Measurements from ENCODE around the gene PKP2. TPM values are rescaled to one million over a fixed set of nuclear protein-coding genes. Genes with fewer than 3 reads are reported as not detected.

PKP2 gene
- total RNA-seq, 3 donors from 2014 or later: 85.0 to 189 (median 147) TPM

DNA sequence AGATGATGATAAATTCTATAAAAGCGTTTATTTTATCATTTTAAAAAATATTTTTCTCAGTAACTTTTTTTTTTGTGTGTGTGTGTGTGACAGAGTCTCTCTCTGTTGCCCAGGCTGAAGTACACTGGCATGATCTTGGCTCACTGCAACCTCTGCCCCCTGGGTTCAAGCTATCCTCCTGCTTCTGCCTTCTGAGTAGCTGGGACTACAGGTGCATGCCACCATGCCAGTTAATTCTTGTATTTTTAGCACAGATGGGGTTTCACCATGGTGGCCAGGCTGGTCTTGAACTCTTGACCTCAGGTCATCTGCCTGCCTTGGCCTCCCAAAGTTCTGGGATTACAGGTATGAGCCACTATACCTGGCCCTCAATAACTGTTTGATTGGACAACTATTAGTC lies 37.2 kb downstream of the PKP2 start:
- TF ChIP-seq, protein P1, sequence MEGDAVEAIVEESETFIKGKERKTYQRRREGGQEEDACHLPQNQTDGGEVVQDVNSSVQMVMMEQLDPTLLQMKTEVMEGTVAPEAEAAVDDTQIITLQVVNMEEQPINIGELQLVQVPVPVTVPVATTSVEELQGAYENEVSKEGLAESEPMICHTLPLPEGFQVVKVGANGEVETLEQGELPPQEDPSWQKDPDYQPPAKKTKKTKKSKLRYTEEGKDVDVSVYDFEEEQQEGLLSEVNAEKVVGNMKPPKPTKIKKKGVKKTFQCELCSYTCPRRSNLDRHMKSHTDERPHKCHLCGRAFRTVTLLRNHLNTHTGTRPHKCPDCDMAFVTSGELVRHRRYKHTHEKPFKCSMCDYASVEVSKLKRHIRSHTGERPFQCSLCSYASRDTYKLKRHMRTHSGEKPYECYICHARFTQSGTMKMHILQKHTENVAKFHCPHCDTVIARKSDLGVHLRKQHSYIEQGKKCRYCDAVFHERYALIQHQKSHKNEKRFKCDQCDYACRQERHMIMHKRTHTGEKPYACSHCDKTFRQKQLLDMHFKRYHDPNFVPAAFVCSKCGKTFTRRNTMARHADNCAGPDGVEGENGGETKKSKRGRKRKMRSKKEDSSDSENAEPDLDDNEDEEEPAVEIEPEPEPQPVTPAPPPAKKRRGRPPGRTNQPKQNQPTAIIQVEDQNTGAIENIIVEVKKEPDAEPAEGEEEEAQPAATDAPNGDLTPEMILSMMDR (IDR thresholded peaks at IDR 0.05): no peak
- DNase-seq (no peak), ATAC-seq (no peak)
- Histone ChIP-seq H3K4me1 (ENCODE audit: low read depth) (no peaks in the 10 kb centered on the region), H3K9me3 (no peaks in the 10 kb centered on the region), H3K4me3 (no peak overlapping the region), H3K36me3 (ENCODE audit: low read depth) (no peaks in the 10 kb centered on the region)
- intact Hi-C loops (cut with DNase I, micrococcal nuclease): no loop called here

DNA sequence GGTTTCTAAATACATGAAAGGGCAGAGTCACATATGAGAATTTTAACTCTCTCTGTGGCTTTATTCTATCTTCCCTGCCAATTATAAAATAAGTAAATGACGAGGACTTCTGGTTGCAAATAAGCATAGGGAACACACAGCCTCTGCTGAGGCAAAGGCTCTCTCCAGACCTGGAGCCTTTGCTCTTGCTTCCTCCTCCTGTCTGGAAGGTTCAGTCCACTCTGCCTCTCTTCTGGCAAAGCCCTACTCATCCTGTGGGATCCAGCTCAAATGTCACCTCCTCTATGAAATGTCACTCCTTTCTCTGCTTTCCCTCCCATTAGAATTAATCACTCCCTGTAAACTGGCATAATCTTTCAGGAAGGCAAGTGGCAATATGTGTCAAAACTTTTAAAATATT lies 41.9 kb downstream of the PKP2 start:
- no peak for ATAC-seq
- H3K36me3 ChIP-seq (ENCODE audit: low read depth): no peaks in the 10 kb centered on the region
- intact Hi-C loops (cut with DNase I, micrococcal nuclease): no loop called here
- TF ChIP-seq, protein P1 (IDR thresholded peaks at IDR 0.05): no peak
- no peak overlapping the region for H3K4me3 ChIP-seq
- no peak for DNase-seq
- H3K9me3 ChIP-seq: no peaks in the 10 kb centered on the region
- no peaks in the 10 kb centered on the region for H3K4me1 ChIP-seq (ENCODE audit: low read depth)

DNA sequence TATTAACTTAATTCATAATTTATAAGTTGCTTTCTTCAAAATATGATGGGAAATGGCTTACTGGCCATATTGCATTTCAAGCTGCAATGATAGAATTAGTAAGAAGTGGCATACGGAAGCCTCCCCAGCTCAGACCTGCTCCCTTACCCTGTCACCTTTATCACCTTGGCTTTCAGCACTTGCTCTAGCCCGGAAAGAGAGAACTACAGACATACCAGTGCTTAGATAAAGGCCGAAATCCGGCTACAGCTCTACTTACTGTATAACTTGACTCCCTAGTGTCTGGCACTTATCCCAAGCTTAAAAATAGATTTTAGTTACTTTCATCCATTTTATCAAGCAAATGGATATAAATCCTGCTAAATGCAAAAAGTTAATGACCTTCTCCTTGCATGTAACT lies 42.5 kb downstream of the PKP2 start:
- DNase-seq: no peak
- TF ChIP-seq, protein P1 (IDR thresholded peaks at IDR 0.05): no peak
- no peaks in the 10 kb centered on the region for H3K4me1 ChIP-seq (ENCODE audit: low read depth)
- H3K4me3 ChIP-seq: no peak overlapping the region
- H3K9me3 ChIP-seq: no peaks in the 10 kb centered on the region
- no peak for ATAC-seq
- intact Hi-C loops (cut with DNase I, micrococcal nuclease): no loop called here
- H3K36me3 ChIP-seq (ENCODE audit: low read depth): no peaks in the 10 kb centered on the region

DNA sequence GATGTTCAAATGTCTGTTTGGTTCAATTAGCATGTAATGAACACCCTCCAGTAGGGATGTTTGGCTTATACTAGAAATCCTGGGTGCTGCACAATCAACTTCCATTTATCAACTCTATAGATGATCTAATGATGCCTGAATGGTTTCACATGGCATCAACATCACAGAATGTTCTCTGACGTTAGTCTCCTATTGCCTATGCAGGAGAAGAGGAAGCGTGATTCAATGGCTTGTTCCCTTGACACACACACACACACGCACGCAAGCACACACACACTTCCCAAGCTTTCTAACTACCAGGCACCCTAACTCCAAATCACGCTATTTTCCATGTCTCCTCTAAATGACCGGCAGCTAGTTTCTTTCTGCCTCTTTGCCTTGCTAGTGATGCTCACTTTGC lies 49.3 kb downstream of the PKP2 start:
- ATAC-seq: no peak
- Histone ChIP-seq H3K4me3 (no peak overlapping the region), H3K9me3 (no peaks in the 10 kb centered on the region), H3K4me1 (ENCODE audit: low read depth) (no peaks in the 10 kb centered on the region), H3K36me3 (ENCODE audit: low read depth) (no peaks in the 10 kb centered on the region)
- intact Hi-C loops (cut with DNase I, micrococcal nuclease): no loop called here
- no peak for DNase-seq
- TF ChIP-seq, protein P1 (IDR thresholded peaks at IDR 0.05): no peak

DNA sequence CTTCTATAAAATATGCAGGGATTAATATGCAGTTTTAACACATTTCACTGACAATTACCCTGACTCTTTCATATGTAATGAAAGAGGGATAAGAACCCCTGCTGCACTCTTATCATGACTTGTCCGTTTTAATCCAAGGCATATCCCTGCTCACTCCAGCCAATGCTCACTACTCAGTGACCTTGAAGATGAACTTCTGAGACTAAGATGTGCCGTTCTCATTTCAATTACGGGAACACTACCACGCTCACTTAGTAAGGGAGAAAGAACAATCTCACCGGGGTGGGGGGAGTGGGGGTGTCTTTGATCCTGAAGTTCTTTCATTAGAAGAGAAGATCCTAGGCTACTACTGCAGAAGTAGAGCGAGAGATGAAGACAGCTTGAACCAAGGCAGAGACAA lies 50.5 kb downstream of the PKP2 start:
- DNase-seq: no peak
- TF ChIP-seq, protein P1 (IDR thresholded peaks at IDR 0.05): no peak
- no peaks in the 10 kb centered on the region for H3K36me3 ChIP-seq (ENCODE audit: low read depth)
- intact Hi-C loops (cut with DNase I, micrococcal nuclease): no loop called here
- no peak overlapping the region for H3K4me3 ChIP-seq
- no peaks in the 10 kb centered on the region for H3K9me3 ChIP-seq
- ATAC-seq: no peak
- no peaks in the 10 kb centered on the region for H3K4me1 ChIP-seq (ENCODE audit: low read depth)

DNA sequence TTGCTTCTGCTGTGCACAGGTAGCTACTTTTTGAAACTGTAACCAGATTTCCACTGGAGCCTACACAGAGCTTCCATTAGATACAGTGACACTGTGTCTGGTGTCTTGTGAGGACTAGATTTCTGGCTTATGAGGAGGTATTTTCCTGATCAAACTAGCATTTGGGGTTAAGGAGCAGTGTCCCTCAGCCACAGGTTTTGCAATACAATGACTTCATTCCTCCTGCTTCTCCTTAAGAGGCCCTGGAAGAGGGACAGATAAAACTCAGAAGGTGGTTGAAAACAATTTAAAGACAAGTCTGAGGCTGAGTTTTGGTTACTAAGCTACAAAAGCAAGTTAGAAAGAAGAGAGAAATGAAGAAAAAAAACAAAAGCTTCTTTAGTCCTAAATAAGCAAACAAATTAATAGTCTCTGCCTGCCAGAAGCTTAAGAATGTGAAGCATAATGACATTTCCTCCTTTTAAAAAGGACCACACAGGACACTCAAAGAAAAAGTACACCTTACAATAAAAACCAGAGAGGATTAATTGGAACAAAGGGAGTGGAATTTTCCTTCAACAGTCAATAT lies 53.0 kb downstream of the PKP2 start:
- TF ChIP-seq, protein P1 (IDR thresholded peaks at IDR 0.05): no peak
- no peak for DNase-seq
- intact Hi-C loops (cut with DNase I, micrococcal nuclease): no loop called here
- Histone ChIP-seq H3K4me1 (ENCODE audit: low read depth) (no peaks in the 10 kb centered on the region), H3K4me3 (no peak overlapping the region), H3K9me3 (no peaks in the 10 kb centered on the region), H3K36me3 (ENCODE audit: low read depth) (no peaks in the 10 kb centered on the region)
- no peak for ATAC-seq

Measured in mucosa of descending colon (tissue), 3 donors.